Testis (tissue), 3 donors: ENCODE measurements around the gene DHX34. TPM values are rescaled to one million over a fixed set of nuclear protein-coding genes. Genes with fewer than 3 reads are reported as not detected.
"Not testable (repeated sequence)": the region's sequence is repeated elsewhere in the genome, so short reads cannot be mapped to it uniquely, and the experiment has no call there.

ENCODE experiments used
- DNase-seq: peaks from one replicate; pipeline ENCODE4 v3.0.0-alpha.2; 2019
- H3K27ac ChIP-seq, 2 donors: fragments of 200-600 bp; sonication (generic); one replicate each; pipeline ENCODE4 v1.5.1; 2019
- H3K27me3 ChIP-seq: fragments of 200-600 bp; sonication (generic); one replicate; pipeline ENCODE4 v1.5.1; 2019
- H3K36me3 ChIP-seq: fragments of 200-600 bp; sonication (generic); one replicate; pipeline ENCODE4 v1.5.1; 2017; ENCODE audit warnings: low read depth; ENCODE audit errors: missing control alignments
- H3K4me1 ChIP-seq: fragments of 200-600 bp; sonication (generic); one replicate; pipeline ENCODE4 v1.5.1; 2019
- H3K4me3 ChIP-seq, 2 donors: fragments of 200-600 bp; sonication (generic); one replicate each; pipeline ENCODE4 v1.5.1; 2017 to 2019
- H3K9me3 ChIP-seq: fragments of 200-600 bp; sonication (generic); one replicate; pipeline ENCODE4 v1.5.1; 2017
- POLR2A ChIP-seq: fragments of 450-650 bp; IDR thresholded peaks from one replicate; pipeline ENCODE4 v1.6.1; 2017; ENCODE audit warnings: antibody characterized with exemption, mild to moderate bottlenecking, moderate library complexity
- WGBS, 2 donors: methylation state at CpG; one replicate each; pipeline ENCODE4 v1.1.5; 2018; 5-methylcytosine and 5-hydroxymethylcytosine counted together
- intact Hi-C: fragments of 100-400 bp; cut with DNase I; formaldehyde crosslinking; loops from one replicate; pipeline ENCODE4 v1.15.1; 2023; ENCODE audit warnings: low total_unique reads
- polyA plus RNA-seq: library from polyadenylated mRNA; stranded (reverse); fragments of 350-450 nt; fragmentation: Illumina TruSeq; extraction: RNeasy Lipid Tissue Mini Kit (QIAGEN cat#74804); gene quantifications from one replicate; pipeline ENCODE4 v1.2.3, GENCODE V29; 2014; ENCODE audit warnings: low read depth, low replicate concordance; ENCODE audit not compliant: insufficient read depth
- total RNA-seq, 2 donors: library from RNA; depleted of rRNA; stranded (reverse); fragments of >200 nt; gene quantifications; one replicate each; pipeline ENCODE4 v1.2.3, GENCODE V29; 2016
- TF ChIP-seq, protein P1 (sequence below), 3 experiments: fragments of 450-650 bp in 2 of 3; fragments of 200-600 bp in 1 of 3; sonication (generic) in 1 of 3; IDR thresholded peaks; one replicate each; pipeline ENCODE4 v1.5.1; 2016 to 2019; ENCODE audit warnings: antibody characterized with exemption in 3 of 3, mild to moderate bottlenecking in 2 of 3, moderate library complexity in 1 of 3

Gene DHX34
- total and polyA plus RNA-seq, 3 donors from 2014 or later: 55.1 to 102 (median 67.5) TPM

DNA sequence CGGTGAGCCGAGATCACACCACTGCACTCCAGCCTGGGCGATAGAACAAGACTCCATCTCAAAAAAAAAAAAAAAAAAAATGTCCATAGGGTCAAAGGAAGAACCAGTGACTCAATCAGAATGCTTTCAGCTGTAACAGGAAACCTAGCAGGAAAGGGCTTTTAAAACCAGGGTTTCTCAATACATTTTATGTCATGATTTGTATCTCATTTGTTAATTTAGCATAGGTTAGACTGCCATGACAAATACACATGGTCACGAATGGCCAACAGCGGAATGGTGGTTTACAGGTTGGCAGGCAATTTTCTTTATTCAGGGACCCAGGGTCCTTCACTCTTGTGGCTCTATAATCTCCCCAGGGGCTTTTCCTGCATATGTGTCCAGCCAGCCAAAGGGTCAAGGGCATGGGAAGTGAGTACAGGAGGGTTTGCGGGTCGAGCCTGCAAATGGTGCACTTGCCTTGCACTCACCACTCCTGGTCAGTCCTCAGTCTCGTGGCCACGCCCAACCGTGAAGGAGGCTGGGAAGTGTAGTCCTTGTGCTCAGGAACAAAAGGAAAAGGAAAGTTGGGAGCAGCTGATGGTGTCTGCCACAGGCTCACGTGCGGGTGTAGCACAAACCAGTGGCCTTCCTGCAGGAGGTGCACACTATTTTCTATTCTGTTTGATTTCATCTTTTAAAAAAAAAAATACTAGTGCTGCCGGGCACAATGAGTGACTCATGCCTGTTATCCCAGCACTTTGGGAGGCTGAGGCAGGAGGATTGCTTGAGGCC, 14.8 kb downstream of the DHX34 start:
- TF ChIP-seq POLR2A: no peak
- TF ChIP-seq, protein P1, sequence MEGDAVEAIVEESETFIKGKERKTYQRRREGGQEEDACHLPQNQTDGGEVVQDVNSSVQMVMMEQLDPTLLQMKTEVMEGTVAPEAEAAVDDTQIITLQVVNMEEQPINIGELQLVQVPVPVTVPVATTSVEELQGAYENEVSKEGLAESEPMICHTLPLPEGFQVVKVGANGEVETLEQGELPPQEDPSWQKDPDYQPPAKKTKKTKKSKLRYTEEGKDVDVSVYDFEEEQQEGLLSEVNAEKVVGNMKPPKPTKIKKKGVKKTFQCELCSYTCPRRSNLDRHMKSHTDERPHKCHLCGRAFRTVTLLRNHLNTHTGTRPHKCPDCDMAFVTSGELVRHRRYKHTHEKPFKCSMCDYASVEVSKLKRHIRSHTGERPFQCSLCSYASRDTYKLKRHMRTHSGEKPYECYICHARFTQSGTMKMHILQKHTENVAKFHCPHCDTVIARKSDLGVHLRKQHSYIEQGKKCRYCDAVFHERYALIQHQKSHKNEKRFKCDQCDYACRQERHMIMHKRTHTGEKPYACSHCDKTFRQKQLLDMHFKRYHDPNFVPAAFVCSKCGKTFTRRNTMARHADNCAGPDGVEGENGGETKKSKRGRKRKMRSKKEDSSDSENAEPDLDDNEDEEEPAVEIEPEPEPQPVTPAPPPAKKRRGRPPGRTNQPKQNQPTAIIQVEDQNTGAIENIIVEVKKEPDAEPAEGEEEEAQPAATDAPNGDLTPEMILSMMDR (IDR thresholded peaks at IDR 0.05): no peak
- Histone ChIP-seq H3K4me1 (no peaks in the 10 kb centered on the region), H3K4me3 (no peak overlapping the region), H3K9me3 (no peaks in the 10 kb centered on the region), H3K36me3 (no peaks in the 10 kb centered on the region), H3K27me3 (no peaks in the 10 kb centered on the region), H3K27ac (no peak overlapping the region)
- intact Hi-C loops: no loop called here
- DNase-seq: no peak
- WGBS, 2 donors: 87% methylated on average over 13 of the region's 13 CpGs

DNA sequence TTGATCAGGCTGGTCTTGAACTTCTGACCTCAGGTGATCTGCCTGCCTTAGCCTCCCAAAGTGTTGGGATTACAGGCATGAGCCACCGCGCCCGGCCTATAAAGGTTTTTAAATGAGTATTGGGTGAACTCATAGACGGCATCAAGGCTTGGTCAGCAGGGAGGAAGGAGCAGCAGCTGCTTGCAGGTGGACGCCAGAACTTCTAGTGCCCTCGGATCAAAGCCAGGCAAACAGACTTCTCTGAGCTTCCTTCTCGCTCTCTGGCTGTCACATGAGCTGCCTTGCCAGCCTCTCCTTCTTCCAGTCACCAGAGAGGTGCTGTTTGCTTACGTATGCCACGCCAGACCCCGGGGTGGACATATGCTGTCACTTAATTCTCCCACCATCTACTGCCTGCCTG, 16.3 kb downstream of the DHX34 start:
- H3K36me3 ChIP-seq, H3K4me1 ChIP-seq, H3K9me3 ChIP-seq, H3K4me3 ChIP-seq, DNase-seq, H3K27ac ChIP-seq, intact Hi-C loops, H3K27me3 ChIP-seq: not testable (repeated sequence)
- WGBS, 2 donors: 49 to 77% methylated on average over 7 to 10 of the region's 10 CpGs

DNA sequence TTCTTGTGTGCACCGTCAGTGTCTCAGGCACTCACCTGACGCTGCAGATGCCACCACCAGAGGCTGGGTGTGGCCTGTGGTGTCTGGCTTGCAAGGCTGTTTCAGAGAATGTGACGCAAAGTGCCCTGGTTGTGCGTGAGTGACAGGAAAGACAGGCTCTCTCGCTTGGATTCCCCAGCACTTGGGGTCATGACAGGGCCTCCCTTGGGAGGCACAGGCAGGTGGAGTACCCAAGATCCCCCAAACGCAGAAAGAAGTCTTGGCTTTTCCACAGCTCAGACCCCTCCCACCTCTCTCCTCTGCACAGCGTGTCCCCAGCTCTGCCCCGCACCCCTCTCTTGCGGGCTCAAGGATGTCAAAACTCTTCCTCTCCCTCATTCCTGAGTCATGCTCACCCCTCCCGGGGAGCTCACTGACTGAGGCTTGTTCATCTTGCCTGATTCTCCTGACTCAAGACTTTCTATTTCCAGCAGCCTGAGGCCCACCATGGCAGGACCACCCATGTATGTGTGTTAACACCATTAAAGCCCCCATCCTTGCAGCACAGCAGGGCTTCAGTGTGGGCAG, 21.0 kb downstream of the DHX34 start:
- TF ChIP-seq POLR2A: no peak
- TF ChIP-seq, protein P1 (IDR thresholded peaks at IDR 0.05): no peak
- H3K9me3 ChIP-seq: no peaks in the 10 kb centered on the region
- WGBS, 2 donors: 63 to 65% methylated on average over 6 to 10 of the region's 10 CpGs
- intact Hi-C loops: no loop called here
- H3K27ac ChIP-seq: no peak overlapping the region
- H3K4me1 ChIP-seq: no peaks in the 10 kb centered on the region
- H3K4me3 ChIP-seq: no peak overlapping the region
- DNase-seq: no peak
- H3K27me3 ChIP-seq: no peaks in the 10 kb centered on the region
- H3K36me3 ChIP-seq: no peaks in the 10 kb centered on the region

DNA sequence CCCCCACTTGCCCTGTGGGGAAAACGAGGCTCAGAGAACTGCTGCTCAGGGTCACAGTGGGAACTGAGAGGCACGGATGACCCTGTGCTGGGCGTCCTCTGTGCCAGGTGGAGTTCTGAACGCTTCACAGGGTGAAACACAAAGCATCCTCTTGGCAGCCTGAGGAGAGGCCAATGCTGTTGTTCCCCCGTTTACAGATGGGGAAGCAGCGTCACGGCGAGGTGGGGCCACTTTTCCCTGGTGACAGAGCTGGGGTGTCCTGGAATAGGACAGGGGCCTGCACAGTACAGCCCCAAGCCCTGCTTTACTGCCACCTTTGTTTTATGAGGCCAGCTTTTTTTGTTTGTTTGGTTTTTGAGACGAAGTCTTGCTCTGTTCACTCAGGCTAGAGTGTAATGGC, 22.1 kb downstream of the DHX34 start:
- no peaks in the 10 kb centered on the region for H3K36me3 ChIP-seq
- no peak overlapping the region for H3K4me3 ChIP-seq
- no peaks in the 10 kb centered on the region for H3K27me3 ChIP-seq
- no peaks in the 10 kb centered on the region for H3K9me3 ChIP-seq
- TF ChIP-seq, protein P1 (IDR thresholded peaks at IDR 0.05): no peak
- no peak for TF ChIP-seq POLR2A
- intact Hi-C loops: no loop called here
- H3K4me1 ChIP-seq: no peaks in the 10 kb centered on the region
- H3K27ac ChIP-seq: no peak overlapping the region
- 95 to 100% methylated on average over 1 to 9 of the region's 9 CpGs for WGBS, 2 donors
- DNase-seq: no peak

DNA sequence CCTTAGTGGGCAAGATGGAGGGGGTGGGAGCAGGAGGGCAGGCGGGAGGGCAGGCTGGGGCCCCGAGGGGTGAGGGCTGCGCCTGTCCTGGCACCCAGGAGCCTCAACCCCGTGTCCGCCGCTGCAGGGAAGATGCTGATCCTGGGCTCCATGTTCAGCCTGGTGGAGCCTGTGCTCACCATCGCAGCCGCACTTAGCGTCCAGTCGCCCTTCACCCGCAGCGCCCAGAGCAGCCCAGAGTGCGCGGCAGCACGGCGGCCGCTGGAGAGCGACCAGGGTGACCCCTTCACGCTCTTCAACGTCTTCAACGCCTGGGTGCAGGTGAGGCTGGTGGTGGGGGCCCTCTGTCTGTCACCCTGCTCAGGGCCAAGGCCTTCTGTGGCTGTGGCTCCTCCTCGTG, 23.5 kb downstream of the DHX34 start:
- no peak for DNase-seq
- TF ChIP-seq, protein P1 (IDR thresholded peaks at IDR 0.05): no peak
- no peak for TF ChIP-seq POLR2A
- H3K9me3 ChIP-seq: no peaks in the 10 kb centered on the region
- intact Hi-C loops: no loop called here
- H3K4me3 ChIP-seq: no peak overlapping the region
- H3K27ac ChIP-seq: no peak overlapping the region
- H3K27me3 ChIP-seq: no peaks in the 10 kb centered on the region
- no peaks in the 10 kb centered on the region for H3K36me3 ChIP-seq
- 90 to 92% methylated on average over 6 to 19 of the region's 22 CpGs for WGBS, 2 donors
- peaks cover 7% of the 10 kb centered on the region for H3K4me1 ChIP-seq
